ENCODE results near the gene EYS. TPM values are rescaled to one million over a fixed set of nuclear protein-coding genes. Genes with fewer than 3 reads are reported as not detected.
"Not testable (repeated sequence)": the region's sequence is repeated elsewhere in the genome, so short reads cannot be mapped to it uniquely, and the experiment has no call there.

The EYS gene
- total RNA-seq, 1 donor from 2014 or later, result 1.0 TPM

- DNase-seq, result no peak
Observed at GRCh38 chr6:63774961-63775360, 1932.1 kb downstream of the EYS start.

GRCh38 chr6:63773200-63773599, 1933.8 kb downstream of the EYS start:
- no peak for DNase-seq

- no peak for DNase-seq
Observed at GRCh38 chr6:63765828-63766227, 1941.2 kb downstream of the EYS start.

GRCh38 chr6:63764318-63764916, 1942.6 kb downstream of the EYS start:
- peak; percentile 80 for DNase-seq

GRCh38 chr6:63760199-63760598, 1946.8 kb downstream of the EYS start:
- DNase-seq, result no peak

- no peak for DNase-seq
Observed at GRCh38 chr6:63759605-63760105, 1947.4 kb downstream of the EYS start.

- no peak for DNase-seq
Observed at GRCh38 chr6:63757826-63758225, 1949.2 kb downstream of the EYS start.

GRCh38 chr6:63757275-63757674, 1949.8 kb downstream of the EYS start:
- not testable (repeated sequence) for DNase-seq

GRCh38 chr6:63750400-63750799, 1956.6 kb downstream of the EYS start:
- DNase-seq, result no peak

GRCh38 chr6:63745784-63746183, 1961.2 kb downstream of the EYS start:
- DNase-seq, result no peak

- DNase-seq, result no peak
Observed at GRCh38 chr6:63744810-63745209, 1962.2 kb downstream of the EYS start.

GRCh38 chr6:63743691-63744090, 1963.3 kb downstream of the EYS start:
- no peak for DNase-seq

GRCh38 chr6:63742060-63742459, 1965.0 kb downstream of the EYS start:
- no peak for DNase-seq

- no peak for DNase-seq
Observed at GRCh38 chr6:63740709-63741108, 1966.3 kb downstream of the EYS start.

GRCh38 chr6:63739094-63739687, 1967.8 kb downstream of the EYS start:
- DNase-seq, result no peak

GRCh38 chr6:63738190-63738589, 1968.8 kb downstream of the EYS start:
- DNase-seq, result not testable (repeated sequence)

GRCh38 chr6:63734923-63735322, 1972.1 kb downstream of the EYS start:
- DNase-seq, result no peak

GRCh38 chr6:63732336-63732735, 1974.7 kb downstream of the EYS start:
- DNase-seq, result no peak

GRCh38 chr6:63731930-63732329, 1975.1 kb downstream of the EYS start:
- DNase-seq, result no peak

GRCh38 chr6:63730311-63730710, 1976.7 kb downstream of the EYS start:
- DNase-seq, result no peak

- DNase-seq, result no peak
Observed at GRCh38 chr6:63724721-63725120, 1982.3 kb downstream of the EYS start.

- no peak for DNase-seq
Observed at GRCh38 chr6:63721181-63721580, 1985.8 kb downstream of the EYS start.

GRCh38 chr6:63716169-63716568, 1990.9 kb downstream of the EYS start:
- no peak for DNase-seq

GRCh38 chr6:63714091-63714490, 1992.9 kb downstream of the EYS start:
- no peak for DNase-seq

Measured in tongue (tissue), 2 donors.